OCI-LY3 (cell line): ENCODE measurements around the gene LSM6.

Experiments
- H2AFZ ChIP-seq: fragments of 200-600, 300-600 bp; shearing (Covaris generic); 2 replicates; pipeline ENCODE4 v1.6.0; 2014; ENCODE audit warnings: antibody characterized with exemption, low read depth, low read length
- H3K27ac ChIP-seq: fragments of 200-600, 300-600 bp; sonication (generic); 2 replicates; pipeline ENCODE4 v1.5.1; 2014; ENCODE audit warnings: mild to moderate bottlenecking, low read length, moderate library complexity, mixed read lengths
- H3K27me3 ChIP-seq: fragments of 200-600, 300-600 bp; sonication (generic); 2 replicates; pipeline ENCODE4 v1.6.1; 2014; ENCODE audit warnings: low read depth, low read length, mixed read lengths
- H3K36me3 ChIP-seq: fragments of 200-600, 300-600 bp; sonication (generic); replicated peaks from 2 replicates; pipeline ENCODE3; 2014; ENCODE audit warnings: low read depth, low read length, mixed read lengths
- H3K4me1 ChIP-seq: fragments of 300-600, 200-600 bp; sonication (generic); 2 replicates; pipeline ENCODE4 v1.6.1; 2014; ENCODE audit warnings: low read length, mixed read lengths
- H3K4me2 ChIP-seq: fragments of 200-600, 300-600 bp; sonication (generic); 2 replicates; pipeline ENCODE4 v1.6.1; 2014; ENCODE audit warnings: low read length, mixed read lengths
- H3K4me3 ChIP-seq: fragments of 300-600, 200-600 bp; sonication (generic); 2 replicates; pipeline ENCODE4 v1.5.1; 2014; ENCODE audit warnings: antibody characterized with exemption, mild to moderate bottlenecking, low read length, moderate library complexity
- H3K79me2 ChIP-seq: fragments of 300-600, 200-600 bp; shearing (Covaris generic); 2 replicates; pipeline ENCODE4 v1.6.1; 2014; ENCODE audit warnings: mild to moderate bottlenecking, low read length, mixed read lengths
- H3K9ac ChIP-seq: fragments of 300-600, 200-600 bp; shearing (Covaris generic); 2 replicates; pipeline ENCODE4 v1.6.0; 2014; ENCODE audit warnings: mild to moderate bottlenecking, low read length, moderate library complexity
- H3K9me3 ChIP-seq: fragments of 200-600, 300-600 bp; shearing (Covaris generic); 2 replicates; pipeline ENCODE4 v1.6.1; 2014; ENCODE audit warnings: low read length, mixed read lengths; ENCODE audit not compliant: insufficient read depth
- H4K20me1 ChIP-seq: fragments of 200-600, 300-600 bp; sonication (generic); 2 replicates; pipeline ENCODE4 v1.6.1; 2016; ENCODE audit warnings: low read length, mixed read lengths; ENCODE audit not compliant: insufficient read depth
- EZH2phosphoT487 ChIP-seq: fragments of 200-600 bp; shearing (Covaris generic); IDR thresholded peaks from 2 replicates; pipeline ENCODE4 v1.6.1; 2018; ENCODE audit warnings: antibody characterized with exemption, mixed run types, low read depth
- TF ChIP-seq, protein P1 (sequence below): fragments of 200-600, 300-600 bp; sonication (generic); IDR thresholded peaks from 2 replicates; pipeline ENCODE4 v1.5.1; 2014; ENCODE audit warnings: antibody characterized with exemption, low read length, low read depth

The LSM6 gene

DNA sequence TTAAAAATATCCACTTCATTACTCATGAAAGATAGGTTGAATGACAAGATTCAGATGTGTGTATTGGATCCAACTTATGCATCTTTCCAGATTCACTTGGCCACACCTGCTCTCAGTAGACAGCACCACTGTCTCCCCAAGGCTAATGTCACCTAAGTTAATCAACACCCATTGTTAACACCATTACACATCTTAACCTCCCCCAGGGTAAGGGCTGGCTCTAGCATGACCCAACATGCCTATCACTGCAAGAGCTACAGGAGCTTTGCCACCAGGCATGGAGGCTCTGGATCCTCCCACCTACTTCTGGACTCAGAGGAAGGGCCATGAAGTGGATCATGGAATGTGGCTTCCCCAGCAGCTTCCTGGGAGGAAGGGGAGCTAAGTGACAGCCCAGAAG, 32.8 kb upstream of the LSM6 start:
- no peak overlapping the region for H2AFZ ChIP-seq
- peaks cover 5% of the 10 kb centered on the region for H3K4me1 ChIP-seq
- no peaks in the 10 kb centered on the region for H4K20me1 ChIP-seq
- H3K9me3 ChIP-seq = no peaks in the 10 kb centered on the region
- no peak overlapping the region for H3K4me3 ChIP-seq
- no peak overlapping the region for H3K27ac ChIP-seq
- H3K27me3 ChIP-seq = no peaks in the 10 kb centered on the region
- H3K4me2 ChIP-seq = no peak overlapping the region
- H3K36me3 ChIP-seq = no peaks in the 10 kb centered on the region
- H3K9ac ChIP-seq = no peak overlapping the region
- no peaks in the 10 kb centered on the region for H3K79me2 ChIP-seq
- no peak for TF ChIP-seq EZH2phosphoT487
- TF ChIP-seq, protein P1, sequence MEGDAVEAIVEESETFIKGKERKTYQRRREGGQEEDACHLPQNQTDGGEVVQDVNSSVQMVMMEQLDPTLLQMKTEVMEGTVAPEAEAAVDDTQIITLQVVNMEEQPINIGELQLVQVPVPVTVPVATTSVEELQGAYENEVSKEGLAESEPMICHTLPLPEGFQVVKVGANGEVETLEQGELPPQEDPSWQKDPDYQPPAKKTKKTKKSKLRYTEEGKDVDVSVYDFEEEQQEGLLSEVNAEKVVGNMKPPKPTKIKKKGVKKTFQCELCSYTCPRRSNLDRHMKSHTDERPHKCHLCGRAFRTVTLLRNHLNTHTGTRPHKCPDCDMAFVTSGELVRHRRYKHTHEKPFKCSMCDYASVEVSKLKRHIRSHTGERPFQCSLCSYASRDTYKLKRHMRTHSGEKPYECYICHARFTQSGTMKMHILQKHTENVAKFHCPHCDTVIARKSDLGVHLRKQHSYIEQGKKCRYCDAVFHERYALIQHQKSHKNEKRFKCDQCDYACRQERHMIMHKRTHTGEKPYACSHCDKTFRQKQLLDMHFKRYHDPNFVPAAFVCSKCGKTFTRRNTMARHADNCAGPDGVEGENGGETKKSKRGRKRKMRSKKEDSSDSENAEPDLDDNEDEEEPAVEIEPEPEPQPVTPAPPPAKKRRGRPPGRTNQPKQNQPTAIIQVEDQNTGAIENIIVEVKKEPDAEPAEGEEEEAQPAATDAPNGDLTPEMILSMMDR = no peak

DNA sequence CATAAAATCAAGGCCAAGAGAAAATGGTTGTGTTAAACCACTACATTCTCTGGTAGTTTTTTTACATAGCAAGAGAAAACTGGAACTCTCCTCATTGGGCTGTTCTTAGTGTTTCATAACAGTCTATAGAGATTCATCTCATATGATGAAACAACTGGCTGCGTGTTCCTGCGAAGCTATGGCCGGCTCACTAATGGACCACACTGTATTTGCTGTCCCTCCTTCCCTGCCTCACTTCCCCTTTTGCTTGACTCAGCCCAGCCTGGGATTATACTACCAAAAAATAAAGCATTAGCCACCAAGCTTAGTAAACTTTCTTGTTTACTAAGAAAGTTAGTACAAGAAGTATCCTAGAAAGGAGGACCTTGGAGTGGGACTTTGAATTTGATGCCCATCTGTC, 31.6 kb upstream of the LSM6 start:
- Histone ChIP-seq H3K27me3 (no peaks in the 10 kb centered on the region), H3K4me2 (no peak overlapping the region), H3K4me3 (no peak overlapping the region), H3K36me3 (no peaks in the 10 kb centered on the region), H3K79me2 (no peaks in the 10 kb centered on the region), H3K27ac (no peak overlapping the region), H3K4me1 (peaks cover 5% of the 10 kb centered on the region), H3K9me3 (no peaks in the 10 kb centered on the region), H2AFZ (no peak overlapping the region), H3K9ac (no peak overlapping the region), H4K20me1 (no peaks in the 10 kb centered on the region)
- TF ChIP-seq, protein P1 = no peak

DNA sequence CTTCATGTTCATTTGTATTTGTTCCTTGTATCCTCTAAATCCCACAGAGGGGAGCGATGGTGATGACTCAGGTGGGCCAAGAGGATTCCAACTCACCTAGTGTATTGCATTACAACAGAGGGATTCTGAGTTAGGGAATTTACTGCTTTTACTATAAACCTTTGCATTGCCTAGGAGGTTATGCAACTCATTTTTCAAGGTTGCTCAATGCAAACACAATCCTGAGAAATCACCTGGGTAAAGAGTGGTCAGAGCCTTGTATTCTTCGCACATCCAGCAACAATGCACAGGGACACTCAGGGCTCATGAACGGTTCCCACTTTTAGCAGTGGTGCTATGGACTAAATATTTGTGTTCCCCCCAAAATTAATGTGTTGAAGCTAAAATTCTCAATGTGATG, 28.6 kb upstream of the LSM6 start:
- no peak overlapping the region for H3K4me3 ChIP-seq
- H3K9ac ChIP-seq = no peak overlapping the region
- no peaks in the 10 kb centered on the region for H3K4me1 ChIP-seq
- H3K79me2 ChIP-seq = no peaks in the 10 kb centered on the region
- H3K36me3 ChIP-seq = no peaks in the 10 kb centered on the region
- no peaks in the 10 kb centered on the region for H4K20me1 ChIP-seq
- H3K9me3 ChIP-seq = no peaks in the 10 kb centered on the region
- no peaks in the 10 kb centered on the region for H3K27me3 ChIP-seq
- H3K4me2 ChIP-seq = no peak overlapping the region
- H2AFZ ChIP-seq = no peak overlapping the region
- H3K27ac ChIP-seq = no peak overlapping the region
- no peak for TF ChIP-seq EZH2phosphoT487
- TF ChIP-seq, protein P1 = no peak

DNA sequence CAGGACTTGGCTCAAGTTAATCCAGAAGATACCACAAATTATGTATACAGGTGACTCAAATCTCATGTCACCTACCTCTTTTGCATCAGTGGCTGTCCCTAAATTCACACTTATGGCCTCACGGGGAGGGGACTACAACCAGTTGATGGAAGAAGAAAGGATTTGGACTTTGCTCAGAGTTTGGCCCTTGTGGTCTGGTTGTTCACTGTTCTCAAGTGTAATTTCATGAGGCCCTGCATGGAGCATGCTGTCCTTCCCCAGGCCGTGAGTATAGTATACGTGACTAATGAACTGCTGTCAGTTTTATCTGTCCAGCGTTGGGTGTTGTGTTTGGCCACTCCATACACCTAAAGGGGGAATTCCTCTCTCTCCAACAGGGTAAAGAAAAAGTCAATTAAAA, 27.5 kb upstream of the LSM6 start:
- H4K20me1 ChIP-seq = no peaks in the 10 kb centered on the region
- H3K4me3 ChIP-seq = no peak overlapping the region
- no peaks in the 10 kb centered on the region for H3K79me2 ChIP-seq
- no peak overlapping the region for H2AFZ ChIP-seq
- H3K9ac ChIP-seq = no peak overlapping the region
- H3K36me3 ChIP-seq = no peaks in the 10 kb centered on the region
- TF ChIP-seq, protein P1 = no peak
- TF ChIP-seq EZH2phosphoT487 = no peak
- no peak overlapping the region for H3K27ac ChIP-seq
- no peaks in the 10 kb centered on the region for H3K27me3 ChIP-seq
- peaks cover 1% of the 10 kb centered on the region for H3K4me1 ChIP-seq
- no peak overlapping the region for H3K4me2 ChIP-seq
- no peaks in the 10 kb centered on the region for H3K9me3 ChIP-seq
